ENCODE data around the gene PLEKHD1. TPM values are rescaled to one million over a fixed set of nuclear protein-coding genes. Genes with fewer than 3 reads are reported as not detected.

PLEKHD1 gene
- total RNA-seq, 1 donor from 2014 or later = 0.37 TPM

GRCh38 chr14:69501423-69501838 lies 16.9 kb downstream of the PLEKHD1 start:
- intact Hi-C loops (cut with micrococcal nuclease) = no loop called here
- ATAC-seq = peak; percentile 93
- peak; percentile 86 for DNase-seq

- intact Hi-C loops (cut with micrococcal nuclease) = no loop called here
- ATAC-seq (no peak), DNase-seq (no peak)
Measured at GRCh38 chr14:69504775-69505174, 20.2 kb downstream of the PLEKHD1 start.

- intact Hi-C loops (cut with micrococcal nuclease) = no loop called here
- ATAC-seq (no peak), DNase-seq (no peak)
Measured at GRCh38 chr14:69505338-69506240, 21.1 kb downstream of the PLEKHD1 start.

GRCh38 chr14:69506241-69506595 lies 21.7 kb downstream of the PLEKHD1 start:
- intact Hi-C loops (cut with micrococcal nuclease) = no loop called here
- DNase-seq (no peak), ATAC-seq (no peak)

- intact Hi-C loops (cut with micrococcal nuclease) = no loop called here
- DNase-seq (no peak), ATAC-seq (no peak)
Measured at GRCh38 chr14:69518289-69519101, 34.0 kb downstream of the PLEKHD1 start.

- no peak for ATAC-seq
Measured at GRCh38 chr14:69519204-69520100, 34.9 kb downstream of the PLEKHD1 start.

GRCh38 chr14:69522026-69522425 lies 37.5 kb downstream of the PLEKHD1 start:
- ATAC-seq = no peak
- intact Hi-C loops (cut with micrococcal nuclease) = no loop called here
- DNase-seq = no peak

More at GRCh38 chr14:69519204-69520100, 34.9 kb downstream of the PLEKHD1 start:
- intact Hi-C loops (cut with micrococcal nuclease) = no loop called here
- DNase-seq = no peak

- DNase-seq (no peak), ATAC-seq (no peak)
- intact Hi-C loops (cut with micrococcal nuclease) = no loop called here
Measured at GRCh38 chr14:69525896-69526295, 41.4 kb downstream of the PLEKHD1 start.

- DNase-seq (no peak), ATAC-seq (no peak)
- intact Hi-C loops (cut with micrococcal nuclease) = no loop called here
Measured at GRCh38 chr14:69527635-69528034, 43.1 kb downstream of the PLEKHD1 start.

GRCh38 chr14:69528143-69528542 lies 43.6 kb downstream of the PLEKHD1 start:
- no peak for DNase-seq
- no peak for ATAC-seq
- intact Hi-C loops (cut with micrococcal nuclease) = no loop called here

- DNase-seq = no peak
- intact Hi-C loops (cut with micrococcal nuclease) = no loop called here
Measured at GRCh38 chr14:69528930-69529329, 44.4 kb downstream of the PLEKHD1 start.

GRCh38 chr14:69529563-69529962 lies 45.0 kb downstream of the PLEKHD1 start:
- intact Hi-C loops (cut with micrococcal nuclease) = no loop called here
- no peak for DNase-seq

More at GRCh38 chr14:69528930-69529329, 44.4 kb downstream of the PLEKHD1 start:
- no peak for ATAC-seq

GRCh38 chr14:69530095-69530494 lies 45.6 kb downstream of the PLEKHD1 start:
- ATAC-seq (no peak), DNase-seq (no peak)
- intact Hi-C loops (cut with micrococcal nuclease) = no loop called here

More at GRCh38 chr14:69529563-69529962, 45.0 kb downstream of the PLEKHD1 start:
- no peak for ATAC-seq

- ATAC-seq = no peak
- DNase-seq = no peak
- intact Hi-C loops (cut with micrococcal nuclease) = no loop called here
Measured at GRCh38 chr14:69531135-69531534, 46.6 kb downstream of the PLEKHD1 start.

GRCh38 chr14:69532561-69533340 lies 48.2 kb downstream of the PLEKHD1 start:
- intact Hi-C loops (cut with micrococcal nuclease) = no loop called here
- no peak for DNase-seq
- no peak for ATAC-seq

- DNase-seq (no peak), ATAC-seq (peak; percentile 57)
- intact Hi-C loops (cut with micrococcal nuclease) = no loop called here
Measured at GRCh38 chr14:69535230-69535848, 50.8 kb downstream of the PLEKHD1 start.

GRCh38 chr14:69536971-69537370 lies 52.4 kb downstream of the PLEKHD1 start:
- DNase-seq (no peak), ATAC-seq (no peak)
- intact Hi-C loops (cut with micrococcal nuclease) = no loop called here

GRCh38 chr14:69537900-69538299 lies 53.4 kb downstream of the PLEKHD1 start:
- intact Hi-C loops (cut with micrococcal nuclease) = no loop called here
- ATAC-seq (no peak), DNase-seq (no peak)
